H1 (cell line): ENCODE results near the gene WASF3. TPM values are rescaled to one million over a fixed set of nuclear protein-coding genes. Genes with fewer than 3 reads are reported as not detected.
A peak's percentile ranks its signal among the peaks of the same experiment; 100 is the strongest.

Experiments used
- CTCF ChIA-PET: fragments of 300-600 bp; sonication (Branson Sonifier 250); formaldehyde crosslinking; loops from one replicate; lab custom pipeline; 2021; ENCODE audit not compliant: partially characterized antibody; lab: Charles Lee
- POLR2A ChIA-PET: fragments of 300-600 bp; sonication (Branson Sonifier 250); formaldehyde crosslinking; loops from one replicate; lab custom pipeline; 2021; ENCODE audit warnings: inconsistent platforms; ENCODE audit not compliant: partially characterized antibody; lab: Charles Lee
- DNase-seq, 2 experiments: peaks; one replicate each; pipeline versions ENCODE4 v3.0.0 to v3.0.0-alpha.2; 2010 to 2022; ENCODE audit warnings: low spot score in 2 of 2, low read depth in 1 of 2, mixed read lengths in 1 of 2
- FAIRE-seq: peaks from 2 replicates; lab custom pipeline; 2011; peaks lifted over from hg19 to GRCh38; lab: Jason Lieb, UNC
- H2AFZ ChIP-seq: 2 replicates; pipeline ENCODE4 v1.8.1; 2012; ENCODE audit warnings: low read length, inconsistent platforms
- H2AK5ac ChIP-seq: 2 replicates; pipeline ENCODE4 v1.6.1; 2013; ENCODE audit warnings: low read depth, low read length
- H2BK120ac ChIP-seq: replicated peaks from 2 replicates; pipeline ENCODE3; 2013; ENCODE audit warnings: low read depth, low read length, inconsistent platforms
- H2BK12ac ChIP-seq: 2 replicates; pipeline ENCODE4 v1.6.1; 2013; ENCODE audit warnings: low read depth, low read length
- H2BK15ac ChIP-seq: 2 replicates; pipeline ENCODE4 v1.6.1; 2013; ENCODE audit warnings: low read length
- H2BK20ac ChIP-seq: 2 replicates; pipeline ENCODE4 v1.6.1; 2013; ENCODE audit warnings: low read length
- H2BK5ac ChIP-seq: 2 replicates; pipeline ENCODE4 v1.6.1; 2013; ENCODE audit warnings: low read depth, low read length
- H3K14ac ChIP-seq: 2 replicates; pipeline ENCODE4 v1.6.1; 2013; ENCODE audit warnings: inconsistent platforms; ENCODE audit not compliant: insufficient read length
- H3K18ac ChIP-seq: 2 replicates; pipeline ENCODE4 v1.6.1; 2013; ENCODE audit warnings: low read length; ENCODE audit errors: extremely low read depth
- H3K23ac ChIP-seq: 2 replicates; pipeline ENCODE4 v1.6.1; 2013; ENCODE audit warnings: inconsistent platforms; ENCODE audit not compliant: insufficient read length
- H3K23me2 ChIP-seq: 2 replicates; pipeline ENCODE4 v1.6.1; 2013; ENCODE audit warnings: low read depth, low read length
- H3K27ac ChIP-seq: 2 replicates; pipeline ENCODE4 v1.6.1; 2011; ENCODE audit warnings: low read depth, low read length, inconsistent platforms
- H3K27me3 ChIP-seq, 4 experiments: replicated peaks in 1 of 4; 1 replicate in 1 of 4; 2 replicates in 3 of 4; pipeline versions ENCODE4 v1.6.1 to v1.8.1; 2011 to 2013; ENCODE audit warnings: low read length in 3 of 4, mild to moderate bottlenecking in 3 of 4, inconsistent platforms in 2 of 4, mixed read lengths in 2 of 4, moderate library complexity in 1 of 4; ENCODE audit not compliant: control insufficient read depth in 3 of 4, insufficient read depth in 3 of 4; ENCODE audit errors: extremely low read depth in 1 of 4
- H3K36me3 ChIP-seq, 4 experiments: 2 replicates each; pipeline versions ENCODE4 v1.6.1 to v1.8.1; 2011 to 2013; ENCODE audit warnings: mild to moderate bottlenecking in 4 of 4, low read length in 3 of 4, moderate library complexity in 2 of 4, control low read depth in 1 of 4, inconsistent platforms in 1 of 4; ENCODE audit not compliant: insufficient read depth in 4 of 4, control insufficient read depth in 2 of 4
- H3K4ac ChIP-seq: replicated peaks from 2 replicates; pipeline ENCODE3; 2013; ENCODE audit warnings: low read length, low read depth, mixed read lengths, inconsistent platforms; ENCODE audit not compliant: insufficient read length
- H3K4me1 ChIP-seq, 4 experiments: replicated peaks in 1 of 4; 1 replicate in 1 of 4; 2 replicates in 3 of 4; pipeline versions ENCODE4 v1.6.1 to v1.8.1; 2011 to 2013; ENCODE audit warnings: low read length in 3 of 4, inconsistent platforms in 2 of 4, mixed read lengths in 1 of 4; ENCODE audit not compliant: insufficient read depth in 4 of 4, control insufficient read depth in 3 of 4
- H3K4me2 ChIP-seq, 2 experiments: 2 replicates each; pipeline versions ENCODE4 v1.6.1 to v1.8.1; 2011 to 2013; ENCODE audit warnings: low read depth in 2 of 2, low read length in 2 of 2, control low read depth in 1 of 2, inconsistent platforms in 1 of 2, mild to moderate bottlenecking in 1 of 2; ENCODE audit not compliant: insufficient read depth in 1 of 2
- H3K4me3 ChIP-seq, 4 experiments: fragments of 200-600, 300-600 bp in 1 of 4; sonication (generic), shearing (Covaris generic), sonication (Bioruptor Twin) in 1 of 4; 2 replicates each; pipeline versions ENCODE4 v1.5.1 to v1.8.1; 2011 to 2016; ENCODE audit warnings: low read length in 4 of 4, low read depth in 3 of 4, control low read depth in 2 of 4, inconsistent platforms in 2 of 4, mild to moderate bottlenecking in 2 of 4, mixed read lengths in 1 of 4, moderate library complexity in 1 of 4; ENCODE audit not compliant: insufficient read depth in 2 of 4; ENCODE audit errors: extremely low read depth in 1 of 4
- H3K56ac ChIP-seq: replicated peaks from 2 replicates; pipeline ENCODE3; 2013; ENCODE audit warnings: low read depth, mild to moderate bottlenecking, mixed read lengths, low read length, inconsistent platforms; ENCODE audit not compliant: insufficient read length
- H3K79me1 ChIP-seq: 2 replicates; pipeline ENCODE4 v1.6.1; 2013; ENCODE audit warnings: low read depth, low read length, control low read depth
- H3K79me2 ChIP-seq, 2 experiments: 2 replicates each; pipeline versions ENCODE4 v1.6.1 to v1.8.1; 2012 to 2013; ENCODE audit warnings: low read length in 2 of 2, mild to moderate bottlenecking in 2 of 2, inconsistent platforms in 1 of 2; ENCODE audit not compliant: insufficient read depth in 2 of 2, control insufficient read depth in 1 of 2
- H3K9ac ChIP-seq, 4 experiments: replicated peaks in 1 of 4; 1 replicate in 1 of 4; 2 replicates in 3 of 4; pipeline versions ENCODE4 v1.6.1 to v1.8.1; 2011 to 2013; ENCODE audit warnings: low read depth in 3 of 4, low read length in 3 of 4, control low read depth in 2 of 4, mild to moderate bottlenecking in 2 of 4, moderate library complexity in 2 of 4, inconsistent platforms in 1 of 4; ENCODE audit errors: extremely low read depth in 1 of 4
- H3K9me3 ChIP-seq, 2 experiments: 2 replicates each; pipeline versions ENCODE4 v1.6.1 to v1.8.1; 2012 to 2013; ENCODE audit warnings: mild to moderate bottlenecking in 2 of 2, moderate library complexity in 2 of 2, control low read depth in 1 of 2, inconsistent platforms in 1 of 2, low read depth in 1 of 2, low read length in 1 of 2, mixed read lengths in 1 of 2; ENCODE audit not compliant: insufficient read depth in 2 of 2
- H4K20me1 ChIP-seq, 2 experiments: replicated peaks in 1 of 2; 2 replicates each; pipeline versions ENCODE3 to v1.8.1; 2011 to 2013; ENCODE audit warnings: inconsistent platforms in 2 of 2, low read length in 2 of 2, mild to moderate bottlenecking in 1 of 2; ENCODE audit not compliant: insufficient read depth in 2 of 2, control insufficient read depth in 1 of 2
- H4K5ac ChIP-seq: 2 replicates; pipeline ENCODE4 v1.6.1; 2013; ENCODE audit warnings: low read length, low read depth, mixed read lengths, inconsistent platforms; ENCODE audit not compliant: insufficient read length
- H4K8ac ChIP-seq: 2 replicates; pipeline ENCODE4 v1.8.0; 2013; ENCODE audit warnings: mild to moderate bottlenecking, moderate library complexity, low read length, inconsistent platforms; ENCODE audit not compliant: insufficient read depth; ENCODE audit errors: extremely low read depth
- H4K91ac ChIP-seq: replicated peaks from 2 replicates; pipeline ENCODE3; 2013; ENCODE audit warnings: low read length, mixed read lengths, inconsistent platforms; ENCODE audit not compliant: insufficient read length
- PHF8 ChIP-seq: fragments of 200-600 bp; sonication (generic); conservative IDR thresholded peaks from 2 replicates; pipeline ENCODE4 v1.7.1; 2012; ENCODE audit warnings: low read depth, mild to moderate bottlenecking, inconsistent platforms, low read length, moderate library complexity
- POU5F1 ChIP-seq: IDR thresholded peaks from 2 replicates; pipeline ENCODE4 v1.6.1; 2011; ENCODE audit warnings: low read depth, mild to moderate bottlenecking, low read length, moderate library complexity
- WGBS, 2 experiments: shearing (Covaris generic) in 1 of 2; methylation state at CpG; one replicate each; pipeline versions ENCODE4 v1.1.6 to v1.1.7; 2013 to 2015; ENCODE audit warnings: low lambda C conversion rate in 2 of 2, mixed read lengths in 2 of 2, inconsistent platforms in 1 of 2, low coverage in 1 of 2, missing lambda C conversion rate in 1 of 2; ENCODE audit not compliant: insufficient replicate concordance in 2 of 2, insufficient coverage in 1 of 2, insufficient read length in 1 of 2; ENCODE audit errors: extremely low coverage in 1 of 2, missing lambda C conversion rate in 1 of 2; 5-methylcytosine and 5-hydroxymethylcytosine counted together
- polyA plus RNA-seq, 7 experiments: library from polyadenylated mRNA; depleted of rRNA in 3 of 7; stranded (reverse) in 5 of 7; unstranded in 2 of 7; fragments of >200 nt in 5 of 7; fragments of 200-250 nt in 2 of 7; gene quantifications; 1 replicate in 5 of 7; 2 replicates in 1 of 7; 4 replicates in 1 of 7; pipeline versions ENCODE4 v1.2.1 to v1.2.3, GENCODE V29; 2011 to 2013; ENCODE audit warnings: missing spikeins in 2 of 7, mixed read lengths in 2 of 7
- total RNA-seq: library from RNA; stranded (reverse); fragmentation: NEBNext Ultra II Directional; extraction: Animal tissue kit (Norgen Biotek cat#: 25700); gene quantifications from 2 replicates; pipeline ENCODE4 v1.2.1, GENCODE V29; 2021

The WASF3 gene
- total and polyA plus RNA-seq, 2 of the 8 experiments (the other 6 are each of a cell fraction or from before 2014, with no cell fraction given), result 18.7 to 39.8 TPM

GRCh38 chr13:26658448-26659385 lies 101.2 kb downstream of the WASF3 start:
- no peaks in the 10 kb centered on the region for H3K9me3 ChIP-seq
- no peak overlapping the region for H2BK120ac ChIP-seq
- H3K36me3 ChIP-seq, result no peaks in the 10 kb centered on the region
- H2AFZ ChIP-seq, result no peak overlapping the region
- peak; percentile 48 for FAIRE-seq
- H3K79me2 ChIP-seq, result no peaks in the 10 kb centered on the region
- 96% methylated on average over 4 of the region's 4 CpGs; no CpG with 5 or more reads in 1 of the 2 experiments for whole genome bisulfite sequencing, 2 experiments
- no peak overlapping the region for H4K5ac ChIP-seq
- no peak overlapping the region for H3K4me3 ChIP-seq
- no peaks in the 10 kb centered on the region for H4K20me1 ChIP-seq
- H3K14ac ChIP-seq, result no peak overlapping the region
- no peak overlapping the region for H2BK20ac ChIP-seq
- no peaks in the 10 kb centered on the region for H3K27me3 ChIP-seq
- H3K56ac ChIP-seq, result no peak overlapping the region
- no peak overlapping the region for H3K27ac ChIP-seq
- ChIA-PET CTCF (interaction anchor here (0.7 to 3.8 kb wide), 18 partner anchors 9 to 473 kb away, joined by 3 to 48 read pairs (median 4); partner anchors contain the start of gene WASF3), POLR2A (interaction anchor here (1.4 kb wide), 1 partner anchor 19 kb away, joined by 3 read pairs; no protein-coding TSS in a partner anchor)
- no peak overlapping the region for H2BK15ac ChIP-seq
- no peak overlapping the region for H2AK5ac ChIP-seq
- H2BK5ac ChIP-seq, result no peak overlapping the region
- H4K91ac ChIP-seq, result no peak overlapping the region
- no peak for DNase-seq
- no peak overlapping the region for H3K9ac ChIP-seq
- no peak overlapping the region for H4K8ac ChIP-seq
- H3K79me1 ChIP-seq, result peaks cover 3% of the 10 kb centered on the region; the same call in 1 of the 2 replicates
- no peak overlapping the region for H3K4me2 ChIP-seq
- H3K4me1 ChIP-seq, result peaks cover 0 to 9% (median 2%) of the 10 kb centered on the region in 4 experiments; a peak in 4 of 7 replicates
- H2BK12ac ChIP-seq, result no peak overlapping the region
- no peak overlapping the region for H3K4ac ChIP-seq
- no peak overlapping the region for H3K18ac ChIP-seq
- no peak overlapping the region for H3K23ac ChIP-seq
- H3K23me2 ChIP-seq, result no peaks in the 10 kb centered on the region; the same call in 1 of the 2 replicates
- TF ChIP-seq PHF8, result no peak
- no peak for TF ChIP-seq POU5F1
